Measurements from ENCODE around the gene ETV1.

DNA sequence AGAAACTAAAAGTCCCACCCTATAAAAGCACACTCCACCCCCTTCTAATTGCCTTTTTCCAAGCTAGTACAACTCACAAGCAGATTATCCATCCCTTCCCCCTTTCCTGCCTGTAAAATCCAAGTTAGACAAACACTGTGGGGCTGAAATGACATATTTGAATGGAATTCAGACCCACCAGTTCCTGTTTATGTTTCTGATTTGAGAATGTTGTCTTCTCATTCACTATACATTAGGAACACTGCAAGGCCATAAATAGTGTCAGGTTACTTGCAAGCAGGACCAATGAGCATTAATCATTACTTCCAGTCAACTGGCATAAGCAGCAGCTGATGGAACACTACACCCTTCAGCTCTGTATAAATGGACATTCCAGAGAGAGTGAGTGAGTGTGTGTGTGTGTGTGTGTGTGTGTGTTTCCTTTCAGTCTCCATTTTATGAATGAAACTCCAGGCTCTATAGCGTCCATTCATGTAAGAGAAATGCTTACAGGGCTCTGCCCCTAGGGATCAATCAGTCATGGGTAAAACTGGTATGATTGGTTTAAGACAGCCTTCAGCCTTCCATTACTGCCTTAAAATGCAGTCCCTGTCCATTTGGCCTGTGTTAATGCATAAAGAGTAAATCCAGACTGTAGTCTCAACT, 69.3 kb downstream of the ETV1 start:
- TF ChIP-seq, protein P1, sequence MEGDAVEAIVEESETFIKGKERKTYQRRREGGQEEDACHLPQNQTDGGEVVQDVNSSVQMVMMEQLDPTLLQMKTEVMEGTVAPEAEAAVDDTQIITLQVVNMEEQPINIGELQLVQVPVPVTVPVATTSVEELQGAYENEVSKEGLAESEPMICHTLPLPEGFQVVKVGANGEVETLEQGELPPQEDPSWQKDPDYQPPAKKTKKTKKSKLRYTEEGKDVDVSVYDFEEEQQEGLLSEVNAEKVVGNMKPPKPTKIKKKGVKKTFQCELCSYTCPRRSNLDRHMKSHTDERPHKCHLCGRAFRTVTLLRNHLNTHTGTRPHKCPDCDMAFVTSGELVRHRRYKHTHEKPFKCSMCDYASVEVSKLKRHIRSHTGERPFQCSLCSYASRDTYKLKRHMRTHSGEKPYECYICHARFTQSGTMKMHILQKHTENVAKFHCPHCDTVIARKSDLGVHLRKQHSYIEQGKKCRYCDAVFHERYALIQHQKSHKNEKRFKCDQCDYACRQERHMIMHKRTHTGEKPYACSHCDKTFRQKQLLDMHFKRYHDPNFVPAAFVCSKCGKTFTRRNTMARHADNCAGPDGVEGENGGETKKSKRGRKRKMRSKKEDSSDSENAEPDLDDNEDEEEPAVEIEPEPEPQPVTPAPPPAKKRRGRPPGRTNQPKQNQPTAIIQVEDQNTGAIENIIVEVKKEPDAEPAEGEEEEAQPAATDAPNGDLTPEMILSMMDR (conservative IDR thresholded peaks at IDR 0.05; ENCODE audit: low read length): no peak
- TF ChIP-seq EZH2phosphoT487 (IDR thresholded peaks at IDR 0.05; ENCODE audit: borderline replicate concordance): no peak
